K562 (cell line): Measurements from ENCODE around the gene KLK14. TPM values are rescaled to one million over a fixed set of nuclear protein-coding genes. Genes with fewer than 3 reads are reported as not detected.

Experiments
- EGR1 ChIP-seq: fragments of 450-650 bp; conservative IDR thresholded peaks from 2 replicates; pipeline ENCODE4 v1.6.1; 2017; ENCODE audit warnings: mild to moderate bottlenecking
- PURB ChIP-seq: sonication (generic); formaldehyde crosslinking; IDR thresholded peaks from 2 replicates; pipeline ENCODE4 v1.9.0; 2021; ENCODE audit warnings: low read depth, mild to moderate bottlenecking, missing genetic modification reagents
- SPI1 ChIP-seq: IDR thresholded peaks from 2 replicates; pipeline ENCODE4 v1.6.1; 2011; ENCODE audit warnings: low read depth, low read length, control low read depth, borderline replicate concordance
- SREBF2 ChIP-seq: sonication (generic); formaldehyde crosslinking; IDR thresholded peaks from 2 replicates; pipeline ENCODE4 v1.4.0; 2020; ENCODE audit warnings: mild to moderate bottlenecking, missing genetic modification reagents
- TCF3 ChIP-seq: sonication (generic); formaldehyde crosslinking; IDR thresholded peaks from 2 replicates; pipeline ENCODE4 v1.4.0; 2020; ENCODE audit warnings: mild to moderate bottlenecking, missing genetic modification reagents
- ZHX1 ChIP-seq: fragments of 150-350 bp; conservative IDR thresholded peaks from 2 replicates; pipeline ENCODE4 v1.6.1; 2014; ENCODE audit warnings: low read length
- ZNF23 ChIP-seq: fragments of 250-450 bp; sonication (Bioruptor Pico); IDR thresholded peaks from 2 replicates; pipeline ENCODE4 v1.4.0; 2020; ENCODE audit warnings: mild to moderate bottlenecking
- polyA plus RNA-seq, 8 experiments: library from polyadenylated mRNA; depleted of rRNA in 4 of 8; stranded (reverse) in 5 of 8; unstranded in 3 of 8; fragments of >200 nt; fragmentation: Nextera tagmentation in 2 of 8; fragmentation: Illumina TruSeq in 1 of 8; extraction: Ambion mirVana in 2 of 8; extraction: Trizol in 1 of 8; gene quantifications; 2 replicates each; pipeline versions ENCODE4 v1.2.1 to v1.2.3, GENCODE V29; 2011 to 2014; ENCODE audit warnings: inconsistent platforms in 1 of 8, missing spikeins in 1 of 8
- total RNA-seq, 7 experiments: library from RNA; depleted of rRNA in 6 of 7; stranded (reverse); fragments of >200 nt in 6 of 7; fragmentation: Illumina TruSeq in 2 of 7; extraction: Trizol in 2 of 7; gene quantifications; 2 replicates each; pipeline versions ENCODE4 v1.2.1 to v1.2.3, GENCODE V29; 2011 to 2021; ENCODE audit warnings: low replicate concordance in 1 of 7
- TF ChIP-seq, protein P1 (sequence below): fragments of 450-650 bp; IDR thresholded peaks from 2 replicates; pipeline ENCODE4 v1.6.1; 2016; ENCODE audit warnings: mild to moderate bottlenecking, moderate library complexity
- TF ChIP-seq, protein P2 (sequence below): sonication (generic); formaldehyde crosslinking; IDR thresholded peaks from 2 replicates; pipeline ENCODE4 v1.4.0; 2020; ENCODE audit warnings: mild to moderate bottlenecking, missing genetic modification reagents

The KLK14 gene
- total and polyA plus RNA-seq, 9 of the 15 experiments (the other 6 are each of a cell fraction or from before 2014, with no cell fraction given), result not detected

GRCh38 chr19:51127755-51128154 is 45.1 kb upstream of the KLK14 start (continued):
- TF ChIP-seq, protein P1, sequence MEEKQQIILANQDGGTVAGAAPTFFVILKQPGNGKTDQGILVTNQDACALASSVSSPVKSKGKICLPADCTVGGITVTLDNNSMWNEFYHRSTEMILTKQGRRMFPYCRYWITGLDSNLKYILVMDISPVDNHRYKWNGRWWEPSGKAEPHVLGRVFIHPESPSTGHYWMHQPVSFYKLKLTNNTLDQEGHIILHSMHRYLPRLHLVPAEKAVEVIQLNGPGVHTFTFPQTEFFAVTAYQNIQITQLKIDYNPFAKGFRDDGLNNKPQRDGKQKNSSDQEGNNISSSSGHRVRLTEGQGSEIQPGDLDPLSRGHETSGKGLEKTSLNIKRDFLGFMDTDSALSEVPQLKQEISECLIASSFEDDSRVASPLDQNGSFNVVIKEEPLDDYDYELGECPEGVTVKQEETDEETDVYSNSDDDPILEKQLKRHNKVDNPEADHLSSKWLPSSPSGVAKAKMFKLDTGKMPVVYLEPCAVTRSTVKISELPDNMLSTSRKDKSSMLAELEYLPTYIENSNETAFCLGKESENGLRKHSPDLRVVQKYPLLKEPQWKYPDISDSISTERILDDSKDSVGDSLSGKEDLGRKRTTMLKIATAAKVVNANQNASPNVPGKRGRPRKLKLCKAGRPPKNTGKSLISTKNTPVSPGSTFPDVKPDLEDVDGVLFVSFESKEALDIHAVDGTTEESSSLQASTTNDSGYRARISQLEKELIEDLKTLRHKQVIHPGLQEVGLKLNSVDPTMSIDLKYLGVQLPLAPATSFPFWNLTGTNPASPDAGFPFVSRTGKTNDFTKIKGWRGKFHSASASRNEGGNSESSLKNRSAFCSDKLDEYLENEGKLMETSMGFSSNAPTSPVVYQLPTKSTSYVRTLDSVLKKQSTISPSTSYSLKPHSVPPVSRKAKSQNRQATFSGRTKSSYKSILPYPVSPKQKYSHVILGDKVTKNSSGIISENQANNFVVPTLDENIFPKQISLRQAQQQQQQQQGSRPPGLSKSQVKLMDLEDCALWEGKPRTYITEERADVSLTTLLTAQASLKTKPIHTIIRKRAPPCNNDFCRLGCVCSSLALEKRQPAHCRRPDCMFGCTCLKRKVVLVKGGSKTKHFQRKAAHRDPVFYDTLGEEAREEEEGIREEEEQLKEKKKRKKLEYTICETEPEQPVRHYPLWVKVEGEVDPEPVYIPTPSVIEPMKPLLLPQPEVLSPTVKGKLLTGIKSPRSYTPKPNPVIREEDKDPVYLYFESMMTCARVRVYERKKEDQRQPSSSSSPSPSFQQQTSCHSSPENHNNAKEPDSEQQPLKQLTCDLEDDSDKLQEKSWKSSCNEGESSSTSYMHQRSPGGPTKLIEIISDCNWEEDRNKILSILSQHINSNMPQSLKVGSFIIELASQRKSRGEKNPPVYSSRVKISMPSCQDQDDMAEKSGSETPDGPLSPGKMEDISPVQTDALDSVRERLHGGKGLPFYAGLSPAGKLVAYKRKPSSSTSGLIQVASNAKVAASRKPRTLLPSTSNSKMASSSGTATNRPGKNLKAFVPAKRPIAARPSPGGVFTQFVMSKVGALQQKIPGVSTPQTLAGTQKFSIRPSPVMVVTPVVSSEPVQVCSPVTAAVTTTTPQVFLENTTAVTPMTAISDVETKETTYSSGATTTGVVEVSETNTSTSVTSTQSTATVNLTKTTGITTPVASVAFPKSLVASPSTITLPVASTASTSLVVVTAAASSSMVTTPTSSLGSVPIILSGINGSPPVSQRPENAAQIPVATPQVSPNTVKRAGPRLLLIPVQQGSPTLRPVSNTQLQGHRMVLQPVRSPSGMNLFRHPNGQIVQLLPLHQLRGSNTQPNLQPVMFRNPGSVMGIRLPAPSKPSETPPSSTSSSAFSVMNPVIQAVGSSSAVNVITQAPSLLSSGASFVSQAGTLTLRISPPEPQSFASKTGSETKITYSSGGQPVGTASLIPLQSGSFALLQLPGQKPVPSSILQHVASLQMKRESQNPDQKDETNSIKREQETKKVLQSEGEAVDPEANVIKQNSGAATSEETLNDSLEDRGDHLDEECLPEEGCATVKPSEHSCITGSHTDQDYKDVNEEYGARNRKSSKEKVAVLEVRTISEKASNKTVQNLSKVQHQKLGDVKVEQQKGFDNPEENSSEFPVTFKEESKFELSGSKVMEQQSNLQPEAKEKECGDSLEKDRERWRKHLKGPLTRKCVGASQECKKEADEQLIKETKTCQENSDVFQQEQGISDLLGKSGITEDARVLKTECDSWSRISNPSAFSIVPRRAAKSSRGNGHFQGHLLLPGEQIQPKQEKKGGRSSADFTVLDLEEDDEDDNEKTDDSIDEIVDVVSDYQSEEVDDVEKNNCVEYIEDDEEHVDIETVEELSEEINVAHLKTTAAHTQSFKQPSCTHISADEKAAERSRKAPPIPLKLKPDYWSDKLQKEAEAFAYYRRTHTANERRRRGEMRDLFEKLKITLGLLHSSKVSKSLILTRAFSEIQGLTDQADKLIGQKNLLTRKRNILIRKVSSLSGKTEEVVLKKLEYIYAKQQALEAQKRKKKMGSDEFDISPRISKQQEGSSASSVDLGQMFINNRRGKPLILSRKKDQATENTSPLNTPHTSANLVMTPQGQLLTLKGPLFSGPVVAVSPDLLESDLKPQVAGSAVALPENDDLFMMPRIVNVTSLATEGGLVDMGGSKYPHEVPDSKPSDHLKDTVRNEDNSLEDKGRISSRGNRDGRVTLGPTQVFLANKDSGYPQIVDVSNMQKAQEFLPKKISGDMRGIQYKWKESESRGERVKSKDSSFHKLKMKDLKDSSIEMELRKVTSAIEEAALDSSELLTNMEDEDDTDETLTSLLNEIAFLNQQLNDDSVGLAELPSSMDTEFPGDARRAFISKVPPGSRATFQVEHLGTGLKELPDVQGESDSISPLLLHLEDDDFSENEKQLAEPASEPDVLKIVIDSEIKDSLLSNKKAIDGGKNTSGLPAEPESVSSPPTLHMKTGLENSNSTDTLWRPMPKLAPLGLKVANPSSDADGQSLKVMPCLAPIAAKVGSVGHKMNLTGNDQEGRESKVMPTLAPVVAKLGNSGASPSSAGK, result no peak
- peak; percentile 99 for TF ChIP-seq SPI1
- TF ChIP-seq ZHX1, result no peak
- TF ChIP-seq PURB (CRISPR knock-in tag), result no peak
- TF ChIP-seq, protein P2, sequence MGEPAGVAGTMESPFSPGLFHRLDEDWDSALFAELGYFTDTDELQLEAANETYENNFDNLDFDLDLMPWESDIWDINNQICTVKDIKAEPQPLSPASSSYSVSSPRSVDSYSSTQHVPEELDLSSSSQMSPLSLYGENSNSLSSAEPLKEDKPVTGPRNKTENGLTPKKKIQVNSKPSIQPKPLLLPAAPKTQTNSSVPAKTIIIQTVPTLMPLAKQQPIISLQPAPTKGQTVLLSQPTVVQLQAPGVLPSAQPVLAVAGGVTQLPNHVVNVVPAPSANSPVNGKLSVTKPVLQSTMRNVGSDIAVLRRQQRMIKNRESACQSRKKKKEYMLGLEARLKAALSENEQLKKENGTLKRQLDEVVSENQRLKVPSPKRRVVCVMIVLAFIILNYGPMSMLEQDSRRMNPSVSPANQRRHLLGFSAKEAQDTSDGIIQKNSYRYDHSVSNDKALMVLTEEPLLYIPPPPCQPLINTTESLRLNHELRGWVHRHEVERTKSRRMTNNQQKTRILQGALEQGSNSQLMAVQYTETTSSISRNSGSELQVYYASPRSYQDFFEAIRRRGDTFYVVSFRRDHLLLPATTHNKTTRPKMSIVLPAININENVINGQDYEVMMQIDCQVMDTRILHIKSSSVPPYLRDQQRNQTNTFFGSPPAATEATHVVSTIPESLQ (CRISPR knock-in tag), result peak; percentile 47; the same call in 1 of the 2 replicates
- TF ChIP-seq ZNF23 (CRISPR knock-in tag), result no peak
- peak; percentile 42 for TF ChIP-seq EGR1
- TF ChIP-seq TCF3, result peak; percentile 69
- TF ChIP-seq SREBF2 (CRISPR knock-in tag), result no peak
